ENCODE measurements around the gene DOCK1. TPM values are rescaled to one million over a fixed set of nuclear protein-coding genes. Genes with fewer than 3 reads are reported as not detected.
A peak's percentile ranks its signal among the peaks of the same experiment; 100 is the strongest.

Gene DOCK1
- total RNA-seq, 4 donors from 2014 or later = 60.6 to 136 (median 92.7) TPM

GRCh38 chr10:126917975-126918908, 13.0 kb downstream of the DOCK1 start:
- Histone ChIP-seq H3K4me3 (no peak overlapping the region), H3K27me3 (no peaks in the 10 kb centered on the region), H3K4me1 (peaks cover 27% of the 10 kb centered on the region), H3K27ac (peak overlapping the region; percentile 22), H3K9me3 (no peaks in the 10 kb centered on the region), H3K36me3 (no peaks in the 10 kb centered on the region)
- 55% methylated on average over 10 of the region's 24 CpGs for WGBS
- peak in 1 of 2 donors; percentile 52 for DNase-seq (ENCODE audit: low spot score in 2 of 2)
- TF ChIP-seq POLR2AphosphoS5 (IDR thresholded peaks at IDR 0.05) (no peak), POLR2A (IDR thresholded peaks at IDR 0.05) (no peak), EP300 (IDR thresholded peaks at IDR 0.05) (no peak)
- TF ChIP-seq, protein P1, sequence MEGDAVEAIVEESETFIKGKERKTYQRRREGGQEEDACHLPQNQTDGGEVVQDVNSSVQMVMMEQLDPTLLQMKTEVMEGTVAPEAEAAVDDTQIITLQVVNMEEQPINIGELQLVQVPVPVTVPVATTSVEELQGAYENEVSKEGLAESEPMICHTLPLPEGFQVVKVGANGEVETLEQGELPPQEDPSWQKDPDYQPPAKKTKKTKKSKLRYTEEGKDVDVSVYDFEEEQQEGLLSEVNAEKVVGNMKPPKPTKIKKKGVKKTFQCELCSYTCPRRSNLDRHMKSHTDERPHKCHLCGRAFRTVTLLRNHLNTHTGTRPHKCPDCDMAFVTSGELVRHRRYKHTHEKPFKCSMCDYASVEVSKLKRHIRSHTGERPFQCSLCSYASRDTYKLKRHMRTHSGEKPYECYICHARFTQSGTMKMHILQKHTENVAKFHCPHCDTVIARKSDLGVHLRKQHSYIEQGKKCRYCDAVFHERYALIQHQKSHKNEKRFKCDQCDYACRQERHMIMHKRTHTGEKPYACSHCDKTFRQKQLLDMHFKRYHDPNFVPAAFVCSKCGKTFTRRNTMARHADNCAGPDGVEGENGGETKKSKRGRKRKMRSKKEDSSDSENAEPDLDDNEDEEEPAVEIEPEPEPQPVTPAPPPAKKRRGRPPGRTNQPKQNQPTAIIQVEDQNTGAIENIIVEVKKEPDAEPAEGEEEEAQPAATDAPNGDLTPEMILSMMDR (IDR thresholded peaks at IDR 0.05) = no peak

DNA sequence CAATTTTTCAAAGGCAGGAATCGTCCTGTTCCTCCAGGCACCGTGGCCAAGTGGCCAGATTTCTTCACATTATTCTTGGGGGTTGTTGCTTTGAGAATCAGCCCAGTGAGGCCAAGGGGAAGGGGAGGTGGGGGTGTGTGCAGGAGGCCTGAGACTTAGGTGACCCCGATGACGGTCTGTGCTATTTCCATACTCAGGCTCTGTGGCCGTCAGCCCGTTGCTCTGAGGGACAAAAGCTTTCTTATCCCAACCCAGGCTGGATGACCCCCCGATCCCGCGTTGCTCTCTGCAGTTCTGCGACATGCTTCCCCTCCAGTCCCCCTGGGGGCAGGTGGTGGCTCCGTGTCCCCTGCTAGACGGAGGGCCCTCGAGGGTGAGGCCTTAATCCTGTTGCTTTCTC, 14.2 kb downstream of the DOCK1 start:
- Histone ChIP-seq H3K4me1 (peaks cover 31% of the 10 kb centered on the region), H3K27ac (no peak overlapping the region), H3K36me3 (no peaks in the 10 kb centered on the region), H3K9me3 (no peaks in the 10 kb centered on the region), H3K27me3 (no peaks in the 10 kb centered on the region), H3K4me3 (no peak overlapping the region)
- WGBS = 72% methylated on average over 13 of the region's 13 CpGs
- TF ChIP-seq EP300 (IDR thresholded peaks at IDR 0.05) (no peak), POLR2AphosphoS5 (IDR thresholded peaks at IDR 0.05) (no peak), POLR2A (IDR thresholded peaks at IDR 0.05) (no peak)
- TF ChIP-seq, protein P1 (IDR thresholded peaks at IDR 0.05) = no peak
- DNase-seq (ENCODE audit: low spot score in 2 of 2) = peak in 1 of 2 donors; percentile 39

GRCh38 chr10:126921162-126921561, 15.9 kb downstream of the DOCK1 start:
- no peaks in the 10 kb centered on the region for H3K27me3 ChIP-seq
- H3K4me3 ChIP-seq = no peak overlapping the region
- TF ChIP-seq, protein P1 (IDR thresholded peaks at IDR 0.05) = no peak
- TF ChIP-seq EP300 (IDR thresholded peaks at IDR 0.05) = no peak
- TF ChIP-seq POLR2A (IDR thresholded peaks at IDR 0.05) = no peak
- TF ChIP-seq POLR2AphosphoS5 (IDR thresholded peaks at IDR 0.05) = no peak
- H3K9me3 ChIP-seq = no peaks in the 10 kb centered on the region
- H3K36me3 ChIP-seq = no peaks in the 10 kb centered on the region
- no peak overlapping the region for H3K27ac ChIP-seq
- 98% methylated on average over 4 of the region's 4 CpGs for WGBS
- peaks cover 36% of the 10 kb centered on the region for H3K4me1 ChIP-seq
- peak in 1 of 2 donors; percentile 0 for DNase-seq (ENCODE audit: low spot score in 2 of 2)

GRCh38 chr10:126921974-126922525, 16.8 kb downstream of the DOCK1 start:
- H3K4me1 ChIP-seq = peaks cover 36% of the 10 kb centered on the region

DNA sequence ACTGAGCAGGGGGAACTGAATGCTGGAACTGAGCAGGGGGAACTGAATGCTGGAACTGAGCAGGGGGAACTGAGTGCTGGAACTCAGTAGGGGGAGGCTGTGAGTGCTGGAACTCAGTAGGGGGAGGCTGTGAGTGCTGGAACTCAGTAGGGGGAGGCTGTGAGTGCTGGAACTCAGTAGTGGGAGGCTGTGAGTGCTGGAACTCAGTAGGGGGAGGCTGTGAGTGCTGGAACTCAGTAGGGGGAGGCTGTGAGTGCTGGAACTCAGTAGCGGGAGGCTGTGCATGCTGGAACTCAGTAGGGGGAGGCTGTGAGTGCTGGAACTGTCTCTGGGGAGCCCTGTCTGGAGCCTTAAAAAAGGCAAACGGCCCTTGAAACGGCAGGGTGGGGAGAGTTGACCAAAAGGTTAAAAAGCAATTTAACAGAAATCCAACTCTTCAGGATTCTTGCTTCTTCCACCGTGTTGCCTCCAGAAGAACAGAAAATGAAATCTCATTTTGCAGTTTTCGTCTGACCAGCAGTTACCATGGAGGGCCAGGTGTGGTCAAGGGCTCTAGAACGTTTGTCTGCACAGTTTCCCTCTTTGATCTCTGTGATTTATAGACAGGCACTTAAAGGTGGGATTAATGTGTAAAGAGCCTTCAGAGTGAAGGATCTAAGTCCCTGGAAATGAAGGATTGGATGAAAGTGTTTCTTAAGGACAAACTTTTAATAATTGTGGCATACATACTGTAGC, 19.1 kb downstream of the DOCK1 start:
- TF ChIP-seq EP300 (IDR thresholded peaks at IDR 0.05) (no peak), POLR2A (IDR thresholded peaks at IDR 0.05) (no peak), POLR2AphosphoS5 (IDR thresholded peaks at IDR 0.05) (no peak)
- TF ChIP-seq, protein P1 (IDR thresholded peaks at IDR 0.05) = no peak
- H3K4me3 ChIP-seq = no peak overlapping the region
- no peak for DNase-seq (ENCODE audit: low spot score in 2 of 2)
- peaks cover 21% of the 10 kb centered on the region for H3K36me3 ChIP-seq
- H3K9me3 ChIP-seq = no peaks in the 10 kb centered on the region
- 39% methylated on average over 6 of the region's 6 CpGs for WGBS
- peaks cover 18% of the 10 kb centered on the region for H3K4me1 ChIP-seq
- no peak overlapping the region for H3K27ac ChIP-seq
- no peaks in the 10 kb centered on the region for H3K27me3 ChIP-seq

More at GRCh38 chr10:126921974-126922525, 16.8 kb downstream of the DOCK1 start:
- Histone ChIP-seq H3K9me3 (no peaks in the 10 kb centered on the region), H3K4me3 (no peak overlapping the region), H3K36me3 (peaks cover 6% of the 10 kb centered on the region), H3K27me3 (no peaks in the 10 kb centered on the region), H3K27ac (no peak overlapping the region)
- TF ChIP-seq POLR2AphosphoS5 (IDR thresholded peaks at IDR 0.05) (no peak), POLR2A (IDR thresholded peaks at IDR 0.05) (no peak)
- WGBS = 75% methylated on average over 4 of the region's 4 CpGs
- no peak for DNase-seq (ENCODE audit: low spot score in 2 of 2)
